Fibroblast of lung (primary cell): ENCODE measurements around the gene NDUFS3. TPM values are rescaled to one million over a fixed set of nuclear protein-coding genes. Genes with fewer than 3 reads are reported as not detected.

Source experiments
- DNase-seq, 2 donors: peaks; one replicate each; pipeline versions ENCODE4 v3.0.0 to v3.0.0-alpha.2; 2010; ENCODE audit warnings: low read depth in 2 of 2
- H2AFZ ChIP-seq: 2 replicates; pipeline ENCODE4 v1.5.1; 2012; ENCODE audit warnings: low read length, control low read depth, inconsistent platforms
- H3K27ac ChIP-seq: 2 replicates; pipeline ENCODE4 v1.5.1; 2011; ENCODE audit warnings: low read length, control low read depth; ENCODE audit not compliant: insufficient read depth
- H3K27me3 ChIP-seq: 2 replicates; pipeline ENCODE4 v1.5.1; 2011; ENCODE audit warnings: mild to moderate bottlenecking, low read length; ENCODE audit not compliant: control insufficient read depth, insufficient read depth
- H3K36me3 ChIP-seq: 2 replicates; pipeline ENCODE4 v1.5.1; 2011; ENCODE audit warnings: low read length; ENCODE audit not compliant: control insufficient read depth, insufficient read depth
- H3K4me1 ChIP-seq: 2 replicates; pipeline ENCODE4 v1.5.1; 2011; ENCODE audit warnings: low read length; ENCODE audit not compliant: control insufficient read depth, insufficient read depth; ENCODE audit errors: extremely low read depth
- H3K4me2 ChIP-seq: 2 replicates; pipeline ENCODE4 v1.5.1; 2011; ENCODE audit warnings: low read length, control low read depth; ENCODE audit not compliant: insufficient read depth; ENCODE audit errors: extremely low read depth
- H3K4me3 ChIP-seq, 4 experiments: fragments of 200-600 bp in 1 of 4; sonication (generic) in 1 of 4; replicated peaks in 1 of 4; 2 replicates each; pipeline ENCODE4 v1.5.1; 2011 to 2016; ENCODE audit warnings: low read length in 4 of 4, low read depth in 3 of 4, mild to moderate bottlenecking in 3 of 4, control low read depth in 2 of 4, inconsistent platforms in 1 of 4, mixed read lengths in 1 of 4; ENCODE audit not compliant: insufficient read depth in 1 of 4; ENCODE audit errors: control extremely low read depth in 1 of 4
- H3K79me2 ChIP-seq: 2 replicates; pipeline ENCODE4 v1.5.1; 2012; ENCODE audit warnings: mild to moderate bottlenecking, low read length, inconsistent platforms; ENCODE audit not compliant: control insufficient read depth, insufficient read depth
- H3K9ac ChIP-seq: 2 replicates; pipeline ENCODE4 v1.5.1; 2011; ENCODE audit warnings: mild to moderate bottlenecking, low read length, control low read depth; ENCODE audit not compliant: insufficient read depth
- H3K9me3 ChIP-seq: 2 replicates; pipeline ENCODE4 v1.5.1; 2012; ENCODE audit warnings: low read depth, low read length; ENCODE audit not compliant: control insufficient read depth, insufficient read depth
- H4K20me1 ChIP-seq: 2 replicates; pipeline ENCODE4 v1.5.1; 2011; ENCODE audit warnings: low read length; ENCODE audit not compliant: control insufficient read depth, insufficient read depth; ENCODE audit errors: extremely low read depth
- CTCF ChIP-seq, 2 donors: IDR thresholded peaks in 1 of 2; conservative IDR thresholded peaks in 1 of 2; 1 replicate in 1 of 2; 2 replicates in 1 of 2; pipeline ENCODE4 v1.5.1; 2011 to 2012; ENCODE audit warnings: low read length in 2 of 2, control low read depth in 1 of 2, inconsistent platforms in 1 of 2, low read depth in 1 of 2, mild to moderate bottlenecking in 1 of 2
- EZH2 ChIP-seq: IDR thresholded peaks from 2 replicates; pipeline ENCODE4 v1.5.1; 2012; ENCODE audit warnings: low read length, control low read depth, mild to moderate bottlenecking; ENCODE audit errors: missing control alignments
- polyA plus RNA-seq, 2 donors: library from polyadenylated mRNA; depleted of rRNA in 1 of 2; stranded (reverse) in 1 of 2; unstranded in 1 of 2; fragments of >200 nt; gene quantifications; 2 replicates each; pipeline ENCODE4 v1.2.1, GENCODE V29; 2011 to 2012; ENCODE audit warnings: missing spikeins in 1 of 2
- total RNA-seq: library from RNA; depleted of rRNA; stranded (reverse); fragments of >200 nt; gene quantifications from 2 replicates; pipeline ENCODE4 v1.2.1, GENCODE V29; 2014

The NDUFS3 gene
- total and polyA plus RNA-seq, 2 donors (not counting 1 experiment from before 2014, with no cell fraction given): 76.5 to 113 TPM

- no peak within 1 kb of the TSS for H3K27ac ChIP-seq
Observed at GRCh38 chr11:47593934-47594855, 15.3 kb downstream of the NDUFS3 start, which contains the start of gene C1QTNF4. TSS of gene C1QTNF4 (minus strand) at chr11:47594411. CDS start at chr11:47590810, 3,601 bp downstream.

GRCh38 chr11:47595029-47595428 is 16.2 kb downstream of the NDUFS3 start:
- no peaks in the 10 kb centered on the region for H3K36me3 ChIP-seq
- H3K4me2 ChIP-seq: no peak overlapping the region
- no peak overlapping the region for H3K4me3 ChIP-seq
- H4K20me1 ChIP-seq: no peaks in the 10 kb centered on the region
- TF ChIP-seq EZH2 (no peak), CTCF (conservative IDR thresholded peaks at IDR 0.05 in 1 of 2, IDR thresholded peaks at IDR 0.05 in 1 of 2; ENCODE audit: low read depth in 1 of 2, low read length in 2 of 2) (no peak)
- no peaks in the 10 kb centered on the region for H3K4me1 ChIP-seq
- no peak overlapping the region for H3K27ac ChIP-seq
- H3K9me3 ChIP-seq: no peaks in the 10 kb centered on the region
- no peak for DNase-seq
- H3K79me2 ChIP-seq: no peaks in the 10 kb centered on the region
- H3K27me3 ChIP-seq: peaks cover 38% of the 10 kb centered on the region
- H3K9ac ChIP-seq: no peak overlapping the region
- no peak overlapping the region for H2AFZ ChIP-seq

More at GRCh38 chr11:47593934-47594855, 15.3 kb downstream of the NDUFS3 start, which contains the start of gene C1QTNF4:
- H3K9ac ChIP-seq: no peak within 1 kb of the TSS
- TF ChIP-seq CTCF (conservative IDR thresholded peaks at IDR 0.05 in 1 of 2, IDR thresholded peaks at IDR 0.05 in 1 of 2; ENCODE audit: low read depth in 1 of 2, low read length in 2 of 2) (no peak), EZH2 (peak; percentile 57)
- H3K4me3 ChIP-seq: peak within 1 kb of the TSS in 2 of 4 experiments; percentile 28 to 47
- no peaks in the 10 kb centered on the region for H3K9me3 ChIP-seq
- no peaks in the 10 kb centered on the region for H3K36me3 ChIP-seq
- H4K20me1 ChIP-seq: no peaks in the 10 kb centered on the region
- DNase-seq: no peak
- no peaks in the 10 kb centered on the region for H3K4me1 ChIP-seq
- peaks cover 41% of the 10 kb centered on the region for H3K27me3 ChIP-seq
- H2AFZ ChIP-seq: no peak within 1 kb of the TSS
- H3K4me2 ChIP-seq: peak within 1 kb of the TSS; percentile 40
- no peaks in the 10 kb centered on the region for H3K79me2 ChIP-seq

- Histone ChIP-seq H3K27me3 (peaks cover 35% of the 10 kb centered on the region), H3K36me3 (no peaks in the 10 kb centered on the region), H3K9me3 (no peaks in the 10 kb centered on the region), H3K4me3 (no peak overlapping the region), H3K9ac (no peak overlapping the region), H3K4me1 (no peaks in the 10 kb centered on the region), H4K20me1 (no peaks in the 10 kb centered on the region), H3K79me2 (no peaks in the 10 kb centered on the region), H3K4me2 (no peak overlapping the region), H2AFZ (no peak overlapping the region), H3K27ac (no peak overlapping the region)
- TF ChIP-seq EZH2 (no peak), CTCF (conservative IDR thresholded peaks at IDR 0.05 in 1 of 2, IDR thresholded peaks at IDR 0.05 in 1 of 2; ENCODE audit: low read depth in 1 of 2, low read length in 2 of 2) (no peak)
- no peak for DNase-seq
Observed at GRCh38 chr11:47595967-47596366, 17.1 kb downstream of the NDUFS3 start.
